Natural killer cell treated with Interleukin-12 subunit alpha and Interleukin-12 subunit beta and Interleukin-15 and Interleukin-18, amount 100 ng/mL, for 72 hours (primary cell): ENCODE measurements around the gene SLC2A4. TPM values are rescaled to one million over a fixed set of nuclear protein-coding genes. Genes with fewer than 3 reads are reported as not detected.
"Not testable (repeated sequence)": the region's sequence is repeated elsewhere in the genome, so short reads cannot be mapped to it uniquely, and the experiment has no call there.

Source experiments
- ATAC-seq, 2 donors: fragments of 150-1000 bp; cut with Tn5 transposase in 1 of 2; sonication (Bioruptor Pico), chemical (Tn5 transposase) in 1 of 2; 2 replicates each; pipeline ENCODE4 v1.10.0; 2021
- DNase-seq: peaks from one replicate; pipeline ENCODE4 v3.0.0; 2022; ENCODE audit warnings: low spot score
- H3K27ac Mint-ChIP-seq, 2 donors: 1 replicate in 1 of 2; 2 replicates in 1 of 2; pipeline ENCODE4 v1.8.0; 2022; ENCODE audit warnings: mixed read lengths in 2 of 2, mild to moderate bottlenecking in 1 of 2, moderate library complexity in 1 of 2
- H3K27me3 Mint-ChIP-seq, 2 donors: 1 replicate in 1 of 2; 2 replicates in 1 of 2; pipeline ENCODE4 v1.8.0; 2022; ENCODE audit warnings: mixed read lengths in 2 of 2
- H3K36me3 Mint-ChIP-seq: one replicate; pipeline ENCODE4 v1.8.0; 2022; ENCODE audit warnings: mixed read lengths
- H3K4me1 Mint-ChIP-seq, 2 donors: 1 replicate in 1 of 2; 2 replicates in 1 of 2; pipeline ENCODE4 v1.8.0; 2022; ENCODE audit warnings: low read depth in 2 of 2, mixed read lengths in 2 of 2, mild to moderate bottlenecking in 1 of 2
- H3K4me3 Mint-ChIP-seq: one replicate; pipeline ENCODE4 v1.8.0; 2022; ENCODE audit warnings: mixed read lengths
- H3K9me3 Mint-ChIP-seq: 2 replicates; pipeline ENCODE4 v1.8.0; 2022; ENCODE audit warnings: mixed read lengths
- total RNA-seq, 2 donors: library from RNA; stranded (reverse); gene quantifications; one replicate each; pipeline ENCODE4 v1.2.3, GENCODE V29; 2022

The SLC2A4 gene
- total RNA-seq, 2 donors from 2014 or later: 0.50 TPM; not detected in 1

DNA sequence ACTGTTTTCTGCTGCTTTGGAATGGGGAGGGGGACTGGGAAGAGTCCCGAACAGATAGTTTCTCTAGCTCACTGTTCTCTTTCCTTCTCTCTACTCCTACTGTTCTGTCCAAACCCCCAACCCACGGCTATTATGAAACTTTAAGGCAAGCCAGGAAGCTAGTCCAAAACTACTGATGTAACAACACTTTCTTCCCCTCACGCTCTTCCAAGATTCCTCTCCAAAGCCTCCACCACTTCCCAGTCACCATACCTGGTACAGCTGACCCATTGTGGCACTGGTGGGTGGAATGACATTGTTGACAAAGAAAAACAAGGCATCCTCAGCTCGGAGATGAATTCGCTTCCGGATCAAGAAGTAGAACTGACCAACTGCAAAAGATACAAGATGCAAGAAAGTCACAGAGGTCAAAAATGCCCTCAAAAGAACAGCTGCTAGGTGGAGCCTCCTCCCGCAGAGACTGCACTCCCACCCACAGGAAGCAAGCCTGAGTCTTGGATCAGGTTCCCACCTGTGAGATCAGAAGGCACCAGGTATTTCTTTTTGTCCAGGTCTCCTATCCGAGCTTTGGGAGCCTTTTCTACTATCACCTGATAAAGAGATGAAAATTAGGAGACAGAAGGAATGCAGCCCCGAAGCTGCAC, 40.3 kb upstream of the SLC2A4 start:
- no peaks in the 10 kb centered on the region for H3K9me3 Mint-ChIP-seq
- DNase-seq (no peak), ATAC-seq (no peak)
- H3K4me3 Mint-ChIP-seq: peak overlapping the region; percentile 88
- peaks cover 40 to 47% of the 10 kb centered on the region in 2 donors for H3K4me1 Mint-ChIP-seq
- peaks cover 15% of the 10 kb centered on the region for H3K36me3 Mint-ChIP-seq
- H3K27me3 Mint-ChIP-seq: no peaks in the 10 kb centered on the region
- H3K27ac Mint-ChIP-seq: peak overlapping the region; percentile 87 to 95

DNA sequence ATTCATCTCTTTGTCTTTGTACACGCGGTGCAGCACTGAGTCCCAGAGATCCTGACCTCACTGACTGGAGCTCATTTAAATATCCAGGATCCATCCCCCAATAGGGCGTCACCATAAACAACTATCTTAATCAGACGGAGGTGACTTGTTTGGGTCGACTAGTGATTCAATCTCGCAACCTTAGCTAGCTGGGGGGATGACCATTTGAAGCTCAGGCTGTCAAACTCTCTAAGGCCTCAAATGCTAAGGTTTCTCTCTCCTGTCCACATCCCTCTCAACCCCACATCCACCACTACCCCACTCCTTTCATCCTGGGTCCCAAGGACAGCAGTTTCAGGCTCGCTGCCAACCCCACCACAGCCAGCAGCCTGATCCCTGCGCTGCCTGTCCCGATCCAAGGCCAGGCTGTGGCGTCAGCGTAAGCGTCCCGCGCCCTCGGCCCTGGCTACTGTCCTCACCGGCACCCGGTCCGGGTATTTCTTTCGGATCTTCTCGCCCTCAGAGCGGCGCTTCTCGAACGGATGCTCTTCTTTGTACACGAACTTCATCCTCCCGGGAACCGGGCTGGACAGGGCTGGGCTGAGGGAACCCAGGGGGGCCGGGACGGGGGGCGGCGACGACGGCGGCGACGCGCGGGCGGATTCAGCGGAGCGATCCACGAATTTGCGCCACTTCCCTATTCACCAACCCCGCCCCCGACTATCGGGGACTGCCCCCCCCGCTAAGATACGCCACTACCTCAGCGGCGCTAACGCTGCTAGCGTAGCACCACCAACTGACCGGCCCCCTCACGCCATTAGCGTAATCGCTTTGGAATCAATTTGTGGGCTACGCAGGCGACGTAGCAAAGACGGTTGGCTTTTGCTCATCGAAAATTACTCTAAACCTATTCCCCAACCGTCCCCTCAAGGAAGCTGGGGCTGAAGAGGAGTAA, 39.5 kb upstream of the SLC2A4 start, which contains the start of gene GABARAP:
Gene GABARAP (minus strand): TSS at position 667 of the 934 bp plus-strand sequence. CDS start 119 bp downstream, at position 548.
- Mint-ChIP-seq H3K27ac (peak within 1 kb of the TSS; percentile 87 to 95), H3K4me1 (peaks cover 41 to 48% of the 10 kb centered on the region in 2 donors), H3K4me3 (peak within 1 kb of the TSS; percentile 88), H3K36me3 (peaks cover 21% of the 10 kb centered on the region), H3K9me3 (no peaks in the 10 kb centered on the region), H3K27me3 (no peaks in the 10 kb centered on the region)
- peak; percentile 92 for DNase-seq
- peak; percentile 72 to 77 for ATAC-seq

DNA sequence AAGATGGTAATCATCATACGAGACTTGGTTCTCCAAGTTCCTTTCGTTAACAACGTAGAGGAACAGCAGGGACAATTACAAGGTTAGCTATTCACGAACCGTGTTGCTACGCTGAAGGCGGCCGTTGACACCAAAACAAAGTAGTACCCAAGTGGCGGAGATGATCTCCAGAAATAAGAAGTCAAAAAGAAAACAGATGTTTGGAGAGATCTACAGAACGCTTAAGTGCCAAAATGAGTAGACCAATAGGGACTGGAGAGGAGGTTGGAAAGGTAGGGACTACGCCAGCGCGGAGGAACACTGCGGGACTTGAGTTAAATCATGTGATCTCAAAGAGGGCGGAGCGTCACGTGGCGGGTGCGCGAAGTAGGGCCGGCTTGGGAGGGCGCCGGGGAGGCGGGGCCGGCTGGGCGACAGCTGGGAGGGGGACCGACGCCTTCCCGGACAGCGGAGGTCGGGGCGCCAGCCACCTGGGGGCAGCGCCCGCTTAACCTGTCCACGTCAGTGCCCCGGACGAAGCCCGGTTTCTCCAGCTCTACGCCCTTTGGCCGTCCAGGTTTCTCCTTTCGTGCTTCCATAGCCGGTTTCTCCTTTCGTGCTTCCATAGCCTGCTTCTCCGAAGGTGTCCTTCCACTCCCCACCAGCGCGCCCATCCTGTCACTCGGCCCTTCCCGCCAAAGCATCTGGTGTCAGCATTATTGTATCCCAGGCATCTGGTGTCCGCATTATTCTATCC, 38.6 kb upstream of the SLC2A4 start:
- no peaks in the 10 kb centered on the region for H3K27me3 Mint-ChIP-seq

DNA sequence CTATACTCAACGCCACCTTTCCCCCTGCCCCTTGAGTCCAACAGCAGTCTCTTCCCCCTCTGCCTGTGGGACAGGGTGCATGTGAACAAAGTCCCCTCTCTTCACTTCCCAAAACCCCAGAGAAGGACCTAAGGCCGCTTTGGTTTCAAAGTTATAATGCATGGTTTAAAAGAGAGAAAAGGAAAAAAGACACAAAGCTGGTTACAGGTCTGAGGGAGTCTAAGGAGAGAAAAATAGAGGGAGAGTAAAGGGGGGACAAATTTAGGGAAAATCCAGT, 38.1 kb upstream of the SLC2A4 start:
- no peak for DNase-seq
- Mint-ChIP-seq H3K27me3 (no peaks in the 10 kb centered on the region), H3K4me1 (peaks cover 37 to 45% of the 10 kb centered on the region in 2 donors), H3K27ac (peak overlapping the region; percentile 87 to 95), H3K4me3 (peak overlapping the region; percentile 88), H3K36me3 (peaks cover 21% of the 10 kb centered on the region), H3K9me3 (no peaks in the 10 kb centered on the region)
- ATAC-seq: no peak

More for the DNA sequence above, 38.6 kb upstream of the SLC2A4 start:
- ATAC-seq (peak; percentile 70 to 78), DNase-seq (peak; percentile 95)
- H3K4me1 Mint-ChIP-seq: peaks cover 36 to 45% of the 10 kb centered on the region in 2 donors
- H3K27ac Mint-ChIP-seq: peak overlapping the region; percentile 87 to 95
- H3K36me3 Mint-ChIP-seq: peaks cover 21% of the 10 kb centered on the region
- H3K4me3 Mint-ChIP-seq: peak overlapping the region; percentile 88
- H3K9me3 Mint-ChIP-seq: no peaks in the 10 kb centered on the region

DNA sequence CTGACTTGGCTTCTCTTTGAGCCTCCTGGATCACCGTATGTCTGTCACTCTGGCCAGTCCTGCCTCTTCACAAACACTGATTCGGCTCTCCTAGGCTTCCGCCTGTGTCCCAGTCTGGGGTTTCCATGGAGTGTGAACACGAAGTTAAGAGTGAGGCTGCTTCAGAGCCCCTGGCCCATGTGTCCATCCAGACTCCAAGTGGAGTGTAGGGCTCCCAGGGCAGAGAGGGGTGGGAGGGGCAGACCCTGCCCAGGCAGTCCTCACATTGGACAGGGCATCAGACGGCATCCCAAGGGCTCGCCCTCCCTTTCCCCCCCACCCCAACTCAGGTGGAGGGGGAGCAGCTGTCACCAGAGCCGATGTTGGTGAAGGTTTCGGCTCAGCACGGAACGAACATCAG, 37.7 kb upstream of the SLC2A4 start:
- Mint-ChIP-seq H3K4me1 (peaks cover 39 to 48% of the 10 kb centered on the region in 2 donors), H3K36me3 (peaks cover 21% of the 10 kb centered on the region), H3K4me3 (peak overlapping the region; percentile 88), H3K27ac (peak overlapping the region; percentile 87 to 95)
- H3K9me3 Mint-ChIP-seq, DNase-seq, ATAC-seq, H3K27me3 Mint-ChIP-seq: not testable (repeated sequence)

DNA sequence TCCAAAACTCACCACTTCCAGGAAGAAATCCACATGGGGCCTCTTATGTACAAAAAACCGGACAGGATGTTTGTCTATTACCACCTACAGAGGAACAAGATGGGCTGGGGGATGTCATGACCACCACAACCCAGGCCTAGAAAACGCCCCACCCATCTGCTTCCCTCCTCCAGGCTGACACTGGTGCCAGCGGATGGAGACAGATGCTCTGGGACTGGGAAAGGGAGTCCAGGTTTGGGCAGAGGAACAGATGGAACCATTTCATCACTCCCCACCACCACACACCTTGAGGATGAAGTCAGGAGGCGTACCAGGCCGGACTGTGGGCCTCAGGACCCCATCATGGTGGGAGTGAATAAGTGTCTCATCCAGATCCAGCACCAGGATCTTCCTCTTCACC, 34.7 kb upstream of the SLC2A4 start:
- H3K4me1 Mint-ChIP-seq: peaks cover 42 to 47% of the 10 kb centered on the region in 2 donors
- no peak for DNase-seq
- no peaks in the 10 kb centered on the region for H3K27me3 Mint-ChIP-seq
- no peak for ATAC-seq
- H3K36me3 Mint-ChIP-seq: peaks cover 9% of the 10 kb centered on the region
- H3K27ac Mint-ChIP-seq: peak overlapping the region in 1 of 2 donors; percentile 69
- no peaks in the 10 kb centered on the region for H3K9me3 Mint-ChIP-seq
- no peak overlapping the region for H3K4me3 Mint-ChIP-seq

DNA sequence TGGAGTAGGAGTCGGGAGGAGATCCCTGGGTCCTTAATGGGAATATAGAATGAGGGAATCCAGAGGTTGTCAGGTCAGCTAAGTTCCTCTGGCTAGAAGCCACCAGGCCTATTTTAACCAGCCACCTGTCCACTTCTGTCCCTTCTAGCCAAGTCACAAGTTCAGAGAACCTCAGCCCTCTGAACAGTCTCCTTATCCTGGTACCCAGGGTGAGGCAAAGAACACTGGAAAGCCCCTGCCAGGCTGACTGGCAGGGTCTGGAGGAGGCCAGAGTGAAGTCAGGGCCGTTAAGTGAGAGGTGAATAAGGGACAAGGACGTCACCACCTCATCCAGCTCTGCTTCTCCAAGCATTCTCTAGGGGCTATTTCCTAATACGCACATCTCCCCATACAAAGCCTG, 32.7 kb upstream of the SLC2A4 start:
- no peaks in the 10 kb centered on the region for H3K27me3 Mint-ChIP-seq
- peak overlapping the region; percentile 94 for H3K4me3 Mint-ChIP-seq
- H3K4me1 Mint-ChIP-seq: peaks cover 44 to 45% of the 10 kb centered on the region in 2 donors
- ATAC-seq (no peak), DNase-seq (no peak)
- H3K27ac Mint-ChIP-seq: peak overlapping the region; percentile 85 to 95
- no peaks in the 10 kb centered on the region for H3K9me3 Mint-ChIP-seq
- H3K36me3 Mint-ChIP-seq: peaks cover 16% of the 10 kb centered on the region

DNA sequence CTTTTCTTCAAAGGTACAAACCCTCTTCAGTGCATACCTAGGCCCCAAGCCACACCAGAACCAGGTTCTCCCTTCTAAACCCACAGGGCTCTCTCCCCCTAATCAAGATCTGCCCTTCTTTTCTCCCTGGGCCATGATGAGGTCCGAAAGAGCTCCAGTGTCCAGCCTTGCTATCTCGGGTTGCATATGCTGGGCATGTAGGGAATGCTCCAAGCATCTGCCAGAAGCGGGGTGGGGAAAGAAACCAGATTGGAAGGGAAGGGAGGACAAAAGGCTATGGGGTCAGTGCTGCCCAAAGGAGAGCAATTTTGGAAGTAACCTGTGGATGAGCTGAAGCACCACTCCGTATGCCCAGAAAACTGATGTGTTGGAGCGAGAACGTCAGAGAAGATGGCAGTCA, 32.3 kb upstream of the SLC2A4 start:
- peak overlapping the region; percentile 85 to 95 for H3K27ac Mint-ChIP-seq
- H3K9me3 Mint-ChIP-seq: no peaks in the 10 kb centered on the region
- ATAC-seq (no peak), DNase-seq (no peak)
- H3K4me1 Mint-ChIP-seq: peaks cover 48% of the 10 kb centered on the region in 2 donors
- H3K27me3 Mint-ChIP-seq: no peaks in the 10 kb centered on the region
- H3K36me3 Mint-ChIP-seq: peaks cover 16% of the 10 kb centered on the region
- H3K4me3 Mint-ChIP-seq: peak overlapping the region; percentile 94

DNA sequence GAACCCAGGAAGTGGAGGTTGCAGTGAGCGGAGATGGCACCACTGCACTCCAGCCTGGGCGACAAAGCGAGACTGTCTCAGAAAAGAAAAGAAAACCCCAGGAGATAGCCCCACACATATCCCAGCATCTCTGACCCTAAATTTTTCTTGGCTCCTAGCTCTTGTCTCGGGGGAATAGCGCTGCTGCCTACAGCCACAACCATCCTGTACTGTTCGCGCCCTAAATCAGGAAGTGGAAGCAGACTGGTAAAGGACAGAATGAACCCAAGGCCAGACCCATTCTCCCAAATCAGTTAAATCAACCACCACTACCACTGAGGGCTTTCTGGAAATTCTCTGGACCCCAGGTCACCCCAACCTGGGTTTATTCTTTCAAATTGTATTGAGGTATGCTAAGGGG, 31.7 kb upstream of the SLC2A4 start:
- no peak for ATAC-seq
- H3K27ac Mint-ChIP-seq: peak overlapping the region; percentile 85 to 95
- H3K36me3 Mint-ChIP-seq: peaks cover 20% of the 10 kb centered on the region
- H3K4me3 Mint-ChIP-seq: peak overlapping the region; percentile 94
- H3K4me1 Mint-ChIP-seq: peaks cover 48 to 52% of the 10 kb centered on the region in 2 donors
- H3K27me3 Mint-ChIP-seq: no peaks in the 10 kb centered on the region
- no peaks in the 10 kb centered on the region for H3K9me3 Mint-ChIP-seq
- DNase-seq: no peak

DNA sequence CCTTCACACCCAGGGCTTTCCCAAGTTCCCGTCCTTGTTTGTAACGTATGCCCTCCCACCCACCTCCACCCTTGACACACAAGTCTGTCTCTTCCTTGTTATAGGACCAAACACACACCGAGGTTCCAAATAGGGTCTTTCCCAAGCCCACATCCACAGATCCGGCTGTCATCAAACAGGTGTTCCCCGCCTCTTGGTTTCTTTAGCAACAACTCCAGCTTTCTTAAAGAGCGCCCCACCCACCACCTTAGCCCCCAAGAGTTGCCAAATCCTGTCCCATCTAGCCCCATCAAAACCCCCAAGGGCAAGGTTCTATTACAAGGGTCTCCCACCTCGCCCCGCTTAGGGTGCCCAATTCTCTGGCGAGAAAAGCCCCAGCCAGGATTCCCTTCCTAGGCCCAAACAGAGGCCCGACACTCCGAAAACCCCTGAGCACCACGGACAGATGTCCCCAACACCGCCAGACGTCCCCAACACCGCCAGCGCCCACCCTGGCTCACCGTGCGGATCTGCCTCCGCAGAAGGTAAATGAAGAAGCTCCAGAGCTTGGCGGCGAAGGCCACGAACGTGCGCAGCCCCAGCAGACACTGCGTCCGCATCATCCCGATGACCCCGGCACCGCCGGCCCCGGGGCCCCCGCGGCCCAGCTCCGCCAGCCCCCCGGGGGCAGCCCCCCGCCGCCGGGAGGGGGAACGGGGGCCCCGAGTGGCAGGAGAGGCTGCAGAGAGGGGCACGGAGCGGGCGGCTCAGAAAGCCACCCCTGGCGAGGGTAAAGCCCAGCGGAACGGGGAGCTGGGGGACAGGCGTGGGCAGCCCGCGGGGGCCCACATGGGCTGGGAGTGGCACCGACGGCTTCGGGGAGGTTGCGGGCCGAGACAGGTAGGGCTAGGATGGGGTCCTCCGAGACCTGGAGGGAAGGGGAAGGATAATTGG, 30.6 kb upstream of the SLC2A4 start:
- ATAC-seq (peak; percentile 1 to 2), DNase-seq (no peak)
- Mint-ChIP-seq H3K27ac (peak overlapping the region; percentile 85 to 95), H3K36me3 (peaks cover 22% of the 10 kb centered on the region), H3K4me3 (peak overlapping the region; percentile 94), H3K4me1 (peaks cover 48 to 53% of the 10 kb centered on the region in 2 donors), H3K27me3 (no peaks in the 10 kb centered on the region), H3K9me3 (no peaks in the 10 kb centered on the region)

DNA sequence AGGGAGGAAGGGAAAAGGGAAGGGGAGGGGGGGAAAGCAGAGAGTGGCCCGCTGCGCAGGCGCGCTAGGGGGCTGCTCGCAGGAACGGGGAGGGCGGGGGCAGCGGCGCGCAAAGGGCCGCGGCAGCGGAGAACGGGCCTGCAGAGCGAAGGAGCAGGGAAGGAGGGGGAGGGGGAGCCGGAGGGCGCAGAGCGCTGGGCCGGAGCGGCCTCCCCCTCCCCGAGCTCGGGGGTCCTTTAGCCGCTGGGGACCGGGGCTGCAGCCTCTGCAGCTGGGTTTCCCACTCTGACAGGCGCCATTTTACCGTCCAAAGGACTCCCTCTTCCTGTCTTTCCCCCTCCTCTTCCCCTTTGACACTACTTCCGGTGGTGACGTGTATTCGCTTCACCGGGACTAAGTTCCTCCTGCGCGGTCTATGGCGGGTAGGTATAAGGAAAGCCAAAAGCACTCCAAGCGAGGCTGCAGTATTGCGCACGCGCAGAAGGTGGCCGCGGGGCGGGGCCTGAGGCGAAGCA, 29.8 kb upstream of the SLC2A4 start, which contains the start of gene CTDNEP1:
Gene CTDNEP1 (minus strand): TSS at position 74 of the 515 bp plus-strand sequence. CDS start 438 bp downstream, outside the sequence.
- peak within 1 kb of the TSS; percentile 94 for H3K4me3 Mint-ChIP-seq
- DNase-seq (peak; percentile 99), ATAC-seq (peak; percentile 95 to 97)
- H3K27ac Mint-ChIP-seq: peak within 1 kb of the TSS; percentile 86 to 97
- no peaks in the 10 kb centered on the region for H3K9me3 Mint-ChIP-seq
- peaks cover 41 to 47% of the 10 kb centered on the region in 2 donors for H3K4me1 Mint-ChIP-seq
- no peaks in the 10 kb centered on the region for H3K27me3 Mint-ChIP-seq
- H3K36me3 Mint-ChIP-seq: peaks cover 20% of the 10 kb centered on the region

DNA sequence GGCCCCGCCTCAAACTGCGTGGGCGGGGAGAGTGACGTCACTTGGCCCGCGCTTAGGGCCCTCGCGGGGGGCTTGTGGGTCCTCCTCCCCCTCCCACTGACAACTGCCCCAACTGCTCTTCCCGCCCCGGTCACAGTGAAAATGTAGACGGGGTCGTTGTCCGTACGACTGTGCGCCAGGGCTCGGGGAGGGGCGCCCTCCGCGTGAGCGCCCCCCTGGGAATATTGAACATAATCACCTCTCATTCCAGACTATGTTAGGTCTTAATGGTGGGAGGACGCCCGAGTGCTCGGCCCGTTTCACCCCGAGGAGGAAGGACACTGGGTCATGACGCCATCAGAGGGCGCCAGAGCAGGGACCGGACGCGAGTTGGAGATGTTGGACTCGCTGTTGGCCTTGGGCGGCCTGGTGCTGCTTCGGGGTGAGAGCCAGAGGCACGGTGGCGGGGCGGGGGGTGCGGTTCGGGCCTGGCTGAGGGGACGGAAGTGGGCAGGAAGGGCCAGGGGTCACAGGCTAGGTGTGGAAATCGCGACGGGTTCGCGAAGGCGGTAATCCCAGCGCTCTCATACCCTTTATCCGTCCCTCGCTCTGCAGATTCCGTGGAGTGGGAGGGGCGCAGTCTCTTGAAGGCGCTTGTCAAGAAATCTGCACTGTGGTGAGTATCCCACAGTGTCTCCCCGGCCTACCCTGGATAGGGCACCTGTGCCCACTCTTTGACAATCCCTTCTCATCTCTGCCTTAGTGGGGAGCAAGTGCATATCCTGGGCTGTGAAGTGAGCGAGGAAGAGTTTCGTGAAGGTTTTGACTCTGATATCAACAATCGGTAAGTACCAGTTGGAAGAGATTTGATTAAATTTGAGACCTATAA, 29.1 kb upstream of the SLC2A4 start, which contains the start of gene ELP5:
Gene ELP5 (plus strand): TSS at position 40 of the 868 bp plus-strand sequence. CDS start 336 bp downstream, at position 376.
- Mint-ChIP-seq H3K36me3 (peaks cover 19% of the 10 kb centered on the region), H3K4me1 (peaks cover 41 to 46% of the 10 kb centered on the region in 2 donors), H3K9me3 (no peaks in the 10 kb centered on the region), H3K27me3 (no peaks in the 10 kb centered on the region), H3K27ac (peak within 1 kb of the TSS; percentile 86 to 97), H3K4me3 (peak within 1 kb of the TSS; percentile 94)
- ATAC-seq (peak; percentile 79 to 80), DNase-seq (peak; percentile 93)
